Inflammatory macrophage treated with lipopolysaccharide for 1 hour (primary cell): ENCODE measurements around the gene SEMA4D.
A peak's percentile ranks its signal among the peaks of the same experiment; 100 is the strongest.
"Not testable (repeated sequence)": the region's sequence is repeated elsewhere in the genome, so short reads cannot be mapped to it uniquely, and the experiment has no call there.

Experiments
- DNase-seq, 2 donors: peaks; one replicate each; pipeline ENCODE4 v3.0.0-alpha.2; 2020 to 2022

SEMA4D gene

DNA sequence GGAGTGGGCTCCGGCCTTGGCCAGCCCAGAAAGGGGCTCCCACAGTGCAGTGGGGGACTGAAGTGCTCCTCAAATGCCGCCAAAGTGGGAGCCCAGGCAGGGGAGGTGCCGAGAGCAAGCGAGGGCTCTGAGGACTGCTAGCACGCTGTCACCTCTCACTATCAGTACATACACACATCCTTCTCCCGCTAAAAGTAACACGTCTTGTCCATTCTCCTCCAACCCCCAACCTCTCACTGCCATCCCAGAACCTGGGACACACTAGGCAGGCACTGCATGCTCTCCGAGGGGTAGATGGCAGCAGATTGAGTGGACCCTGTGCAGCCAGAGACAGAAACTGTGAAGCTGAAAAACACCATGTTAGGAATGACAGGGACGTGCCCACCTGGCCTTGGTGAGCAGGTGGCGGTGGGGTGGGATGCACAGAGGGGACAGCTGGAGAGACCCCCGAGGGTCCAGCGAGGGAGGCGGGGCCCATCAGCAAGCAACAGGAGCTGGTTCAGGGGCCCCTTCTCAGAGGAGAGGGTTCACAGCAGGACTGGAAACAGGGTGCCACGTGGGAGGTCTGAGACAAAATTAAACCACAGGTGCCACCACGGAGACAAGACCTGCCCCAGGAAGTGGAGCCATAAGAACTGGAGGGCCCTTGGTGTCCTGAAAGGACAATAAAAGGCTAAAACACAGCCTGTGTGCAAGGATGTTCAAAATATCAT lies 16.9 kb downstream of the SEMA4D start:
- no peak for DNase-seq

DNA sequence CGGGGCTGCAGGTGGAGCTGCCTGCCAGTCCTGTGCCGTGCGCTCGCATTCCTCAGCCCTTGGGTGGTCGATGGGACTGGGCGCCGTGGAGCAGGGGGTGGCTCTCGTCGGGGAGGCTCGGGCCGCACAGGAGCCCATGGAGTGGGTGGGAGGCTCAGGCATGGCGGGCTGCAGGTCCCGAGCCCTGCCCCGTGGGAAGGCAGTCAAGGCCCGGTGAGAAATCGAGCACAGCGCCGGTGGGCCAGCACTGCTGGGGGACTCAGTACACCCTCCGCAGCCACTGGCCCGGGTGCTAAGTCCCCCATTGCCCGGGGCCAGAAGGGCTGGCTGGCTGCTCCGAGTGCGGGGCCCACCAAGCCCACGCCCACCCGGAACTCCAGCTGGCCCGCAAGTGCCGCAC lies 17.5 kb downstream of the SEMA4D start:
- DNase-seq: not testable (repeated sequence)

DNA sequence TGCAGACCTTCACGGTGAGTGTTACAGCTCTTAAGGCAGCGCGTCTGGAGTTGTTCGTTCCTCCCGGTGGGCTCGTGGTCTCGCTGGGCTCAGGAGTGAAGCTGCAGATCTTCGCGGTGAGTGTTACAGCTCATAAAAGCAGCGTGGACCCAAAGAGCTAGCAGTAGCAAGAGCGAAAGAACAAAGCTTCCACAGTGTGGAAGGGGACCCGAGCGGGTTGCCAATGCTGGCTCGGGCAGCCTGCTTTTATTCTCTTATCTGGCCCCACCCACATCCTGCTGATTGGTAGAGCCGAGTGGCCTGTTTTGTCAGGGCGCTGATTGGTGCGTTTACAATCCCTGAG lies 18.3 kb downstream of the SEMA4D start:
- DNase-seq: not testable (repeated sequence)

DNA sequence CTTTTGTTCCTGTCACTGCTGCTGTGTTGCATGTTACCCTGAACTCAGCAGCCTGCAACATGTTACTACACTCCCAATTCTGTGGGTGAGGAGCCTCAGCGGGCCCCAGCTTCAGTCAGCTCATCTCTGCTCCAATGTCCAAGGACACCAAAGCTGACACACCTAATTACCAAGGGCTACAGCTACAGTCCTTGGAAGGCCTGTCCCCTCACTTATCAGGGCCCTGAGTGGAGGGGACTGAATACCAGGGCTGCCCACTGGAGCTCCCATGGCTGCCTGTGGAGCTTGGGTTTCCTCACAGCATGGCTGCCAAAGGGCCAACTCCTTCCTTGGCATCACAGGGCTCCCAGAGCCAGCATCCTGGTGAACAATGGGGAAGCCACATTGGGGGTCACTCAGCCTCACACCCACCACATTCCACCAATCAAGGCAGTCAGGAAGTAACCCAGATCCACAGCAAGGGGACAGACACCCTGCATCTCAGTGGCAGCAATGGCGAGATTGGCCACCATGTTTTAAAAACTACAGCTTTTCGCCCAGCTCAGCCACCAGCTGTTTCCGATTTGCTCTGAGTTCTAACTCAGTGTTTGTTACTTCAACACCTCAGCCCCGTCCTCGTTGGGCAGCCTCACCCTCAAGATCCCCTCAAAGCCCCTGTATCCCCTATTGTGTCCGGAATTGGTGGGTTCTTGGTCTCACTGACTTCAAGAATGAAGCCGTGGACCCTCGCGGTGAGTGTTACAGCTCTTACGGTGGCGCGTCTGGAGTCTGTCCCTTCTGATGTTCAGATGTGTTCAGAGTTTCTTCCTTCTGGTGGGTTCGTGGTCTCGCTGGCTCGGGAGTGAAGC lies 18.9 kb downstream of the SEMA4D start:
- DNase-seq: no peak

DNA sequence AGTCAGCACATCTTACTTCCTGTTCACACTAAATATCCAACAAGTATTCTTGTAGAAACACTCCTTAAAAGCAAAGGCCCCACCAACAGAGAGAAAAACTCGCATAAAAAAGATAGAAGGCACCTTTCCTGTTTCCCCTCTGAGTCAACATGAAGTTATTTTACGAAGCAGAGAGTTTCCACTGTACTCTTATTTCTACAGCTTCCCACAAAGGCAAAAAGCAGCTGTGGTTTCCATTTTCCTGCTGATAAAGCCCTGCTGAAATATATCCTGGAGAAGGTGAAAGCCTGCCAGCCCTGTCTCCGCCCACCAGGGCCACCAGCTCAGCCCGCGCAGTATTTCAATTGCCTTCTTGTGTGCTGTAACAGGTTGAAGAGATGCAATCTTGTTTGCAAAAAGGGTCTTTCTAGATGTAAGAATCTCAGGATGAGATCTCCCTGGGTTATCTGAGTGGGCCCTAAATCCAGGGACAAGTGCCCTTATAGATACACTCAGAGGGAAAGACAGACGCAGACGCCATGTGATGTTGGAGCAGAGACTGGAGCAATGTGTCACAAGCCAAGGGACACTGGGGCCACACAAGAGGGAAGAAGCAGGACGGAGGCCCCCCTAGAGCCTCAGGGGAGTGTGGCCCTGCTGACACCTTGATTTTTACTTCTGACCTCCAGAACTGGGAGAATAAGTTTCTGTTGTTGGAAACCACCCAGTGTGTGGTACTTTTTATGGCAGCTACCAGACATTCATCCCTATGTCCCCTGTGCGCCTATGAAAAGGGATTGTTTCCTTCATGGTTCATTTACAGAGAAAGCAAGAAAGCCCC lies 19.9 kb downstream of the SEMA4D start:
- no peak for DNase-seq

DNA sequence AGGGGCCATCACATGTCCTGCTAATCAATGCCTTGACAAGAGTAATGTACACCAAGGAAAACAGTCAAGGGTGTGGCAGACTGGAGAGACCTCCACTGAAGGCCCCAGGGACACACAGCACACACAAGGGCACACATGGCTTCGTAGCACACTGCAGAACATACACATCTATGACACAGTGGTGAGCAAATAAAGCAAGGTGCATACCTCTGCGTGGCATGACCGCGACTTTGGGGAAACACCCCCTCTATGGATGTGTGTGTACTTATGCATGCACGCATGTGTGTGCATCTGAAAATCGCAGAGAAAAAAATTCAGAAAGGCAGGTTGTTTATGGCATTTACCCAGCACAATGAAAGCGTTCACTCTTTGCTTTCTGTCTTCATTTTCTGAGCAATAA lies 20.5 kb downstream of the SEMA4D start:
- no peak for DNase-seq

DNA sequence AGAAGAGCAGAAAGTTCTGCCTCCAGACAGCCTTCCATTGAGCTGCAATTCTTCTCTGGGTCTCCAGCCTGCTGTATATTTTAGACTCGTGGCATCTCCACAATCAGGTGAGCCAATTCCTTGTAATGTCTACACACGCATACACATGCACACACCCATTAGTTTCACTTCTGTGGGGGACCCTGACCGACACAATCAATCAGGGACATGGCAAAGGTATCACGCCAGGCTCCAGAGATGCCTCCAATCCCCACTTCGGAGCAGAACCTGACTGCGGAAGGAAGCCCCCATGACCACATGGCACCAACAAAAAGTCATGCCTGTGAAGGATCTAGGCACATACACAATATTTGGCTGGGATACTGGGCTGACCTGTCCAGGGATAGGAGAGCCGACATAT lies 21.4 kb downstream of the SEMA4D start:
- DNase-seq: no peak

DNA sequence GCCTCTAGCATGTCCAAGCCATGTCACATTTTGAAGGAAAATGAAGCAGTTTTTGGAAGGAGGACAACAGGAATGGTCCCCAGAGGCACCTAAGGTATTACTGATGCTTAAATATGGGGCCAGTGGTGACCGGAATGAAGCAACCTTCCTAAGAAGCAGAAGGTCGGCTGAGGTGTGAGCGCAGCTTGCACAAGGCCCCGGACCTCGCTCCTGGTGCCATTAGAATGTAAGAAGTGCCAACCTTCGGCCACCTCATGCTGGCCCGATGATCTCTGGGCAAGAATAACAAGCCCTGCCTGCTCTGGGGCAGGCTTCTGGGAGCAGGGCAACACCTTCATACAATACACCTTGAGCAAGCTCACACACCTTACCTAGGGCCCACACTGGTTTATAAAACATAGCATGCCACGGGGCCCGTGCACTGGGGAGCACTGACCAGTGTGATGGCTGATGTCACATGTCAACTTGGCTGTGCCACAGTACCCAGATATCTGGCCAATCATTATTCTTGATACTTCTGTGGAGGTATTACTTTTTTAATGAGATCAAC lies 21.9 kb downstream of the SEMA4D start:
- no peak for DNase-seq

DNA sequence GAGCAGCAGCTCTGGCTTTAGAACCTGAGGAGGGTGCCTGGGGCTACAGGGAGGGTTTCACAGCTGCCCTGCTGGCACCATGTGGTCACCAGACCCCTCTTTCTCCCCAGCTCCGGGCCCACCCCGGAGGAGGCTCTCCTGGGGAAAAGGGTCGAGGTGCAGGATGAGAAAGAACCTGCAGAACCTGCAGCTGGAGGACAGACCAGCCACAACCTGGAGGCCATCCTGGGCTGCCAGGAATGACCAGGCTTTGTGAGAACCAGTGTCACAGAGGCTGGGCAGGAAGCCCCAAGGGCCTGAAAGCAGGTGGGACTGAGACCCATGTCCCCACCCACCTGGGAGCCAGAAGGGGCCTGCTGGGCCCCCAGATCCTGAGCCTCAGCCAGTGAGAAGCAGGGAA lies 23.0 kb downstream of the SEMA4D start:
- DNase-seq: no peak

DNA sequence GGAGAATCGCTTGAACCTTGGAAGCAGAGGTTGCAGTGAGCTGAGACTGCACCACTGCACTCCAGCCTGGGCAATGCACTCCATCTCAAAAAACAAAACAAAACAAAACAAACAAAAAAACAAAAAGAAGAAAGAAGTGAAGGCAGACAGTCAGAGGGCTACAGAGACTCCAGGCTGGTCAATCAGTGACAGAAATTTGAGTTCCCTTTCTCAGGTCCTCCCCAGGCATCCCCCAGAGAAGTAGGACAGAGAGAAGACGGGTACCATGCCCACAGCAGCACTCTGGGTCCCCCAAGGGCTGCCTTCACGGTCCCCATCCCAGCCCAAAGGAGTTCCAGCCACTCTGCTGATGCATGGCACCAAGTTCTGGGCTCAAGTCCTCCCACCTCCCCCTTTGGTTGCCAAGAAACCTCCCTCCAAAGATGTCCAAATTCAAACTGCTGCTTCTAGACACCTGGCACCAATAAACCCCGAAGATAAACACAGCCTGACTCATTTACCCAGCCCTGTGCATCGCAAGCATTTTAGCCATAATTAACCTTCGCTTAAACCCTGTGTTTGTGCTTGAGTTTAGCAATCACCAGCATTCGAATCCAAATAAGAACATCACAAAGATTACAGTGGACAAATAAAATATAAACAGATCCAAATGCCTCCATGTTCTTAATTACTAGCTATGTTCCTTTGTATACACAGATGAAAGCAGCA lies 24.0 kb downstream of the SEMA4D start:
- DNase-seq: no peak

DNA sequence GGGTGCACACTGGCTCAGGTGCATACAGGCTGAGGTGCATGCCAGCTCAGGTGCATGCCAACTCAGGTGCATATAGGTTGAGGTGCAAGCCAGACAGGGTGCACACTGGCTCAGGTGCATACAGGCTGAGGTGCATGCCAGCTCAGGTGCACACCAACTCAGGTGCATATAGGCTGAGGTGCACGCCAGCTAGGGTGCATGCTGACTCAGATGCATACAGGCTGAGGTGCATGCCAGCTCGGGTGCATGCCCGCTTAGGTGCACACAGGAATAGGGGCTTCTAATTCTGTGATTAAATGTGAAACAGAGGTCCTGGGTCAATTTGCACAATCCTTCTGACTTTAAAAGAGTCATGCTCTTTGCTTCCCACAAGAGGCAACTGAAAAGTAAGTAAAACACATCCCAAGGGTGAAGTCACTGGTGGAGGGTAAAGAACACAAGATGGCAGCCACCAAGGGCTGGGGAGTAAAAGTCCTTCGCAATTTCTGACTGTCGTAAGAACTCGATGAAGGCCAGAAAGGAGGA lies 26.1 kb downstream of the SEMA4D start:
- not testable (repeated sequence) for DNase-seq

DNA sequence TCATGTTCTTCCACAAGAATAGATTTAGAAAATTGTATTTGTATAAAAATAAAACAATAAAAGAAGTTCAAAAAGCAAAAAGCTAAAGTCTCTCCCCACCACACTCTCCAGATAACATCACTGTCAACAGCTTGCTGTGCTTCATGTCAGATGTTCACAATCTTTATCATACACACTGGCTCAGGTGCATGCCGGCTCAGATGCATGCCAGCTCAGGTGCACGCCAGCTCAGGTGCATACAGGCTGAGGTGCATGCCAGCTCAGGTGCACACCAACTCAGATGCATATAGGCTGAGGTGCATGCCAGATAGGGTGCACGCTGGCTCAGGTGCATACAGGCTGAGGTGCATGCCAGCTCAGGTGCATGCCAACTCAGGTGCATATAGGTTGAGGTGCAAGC lies 26.5 kb downstream of the SEMA4D start:
- DNase-seq: no peak

DNA sequence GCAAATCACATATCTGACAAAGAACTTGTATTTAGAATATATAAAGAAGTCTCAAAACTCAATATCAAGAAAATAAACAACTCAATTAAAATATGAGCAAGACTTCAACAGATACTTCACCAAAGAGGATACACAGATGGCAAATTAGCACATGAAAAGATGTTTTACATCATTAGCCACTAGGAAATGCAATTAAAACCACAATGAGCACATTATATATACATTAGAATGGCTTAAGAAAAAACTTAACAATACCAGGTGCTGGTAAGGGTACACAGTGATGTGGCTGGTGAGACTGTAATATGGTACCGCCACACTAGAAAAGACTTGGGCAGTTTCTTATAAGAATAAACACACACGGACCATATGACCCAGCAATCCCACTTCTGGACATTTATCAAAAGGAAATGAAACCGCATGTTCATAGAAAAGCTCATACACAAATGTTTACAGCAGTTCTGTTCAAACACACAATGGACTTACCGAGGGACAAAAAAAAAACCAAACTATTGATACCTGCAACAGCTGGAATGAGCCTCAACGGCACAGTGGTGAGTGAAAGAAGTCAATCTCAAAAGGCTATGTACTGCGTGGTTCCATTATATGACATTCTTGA lies 27.6 kb downstream of the SEMA4D start:
- DNase-seq: no peak

DNA sequence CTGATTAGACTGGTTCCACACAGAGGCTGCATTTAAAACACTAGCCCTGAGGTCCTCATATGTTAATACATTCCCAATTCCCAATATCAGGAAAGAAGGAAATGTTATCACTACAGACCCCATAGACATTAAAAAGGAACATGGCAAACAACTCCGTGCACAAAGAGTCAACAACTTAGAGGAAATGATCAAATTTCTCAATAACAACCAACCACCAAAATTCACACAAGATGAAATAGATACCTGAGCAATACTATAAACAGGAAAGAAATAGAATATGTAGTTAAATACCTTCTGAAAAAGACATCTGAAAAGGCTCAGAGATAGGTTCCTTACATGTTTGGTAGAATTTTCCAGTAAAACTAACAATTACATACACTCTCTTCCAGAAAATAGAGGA lies 28.9 kb downstream of the SEMA4D start:
- no peak for DNase-seq

DNA sequence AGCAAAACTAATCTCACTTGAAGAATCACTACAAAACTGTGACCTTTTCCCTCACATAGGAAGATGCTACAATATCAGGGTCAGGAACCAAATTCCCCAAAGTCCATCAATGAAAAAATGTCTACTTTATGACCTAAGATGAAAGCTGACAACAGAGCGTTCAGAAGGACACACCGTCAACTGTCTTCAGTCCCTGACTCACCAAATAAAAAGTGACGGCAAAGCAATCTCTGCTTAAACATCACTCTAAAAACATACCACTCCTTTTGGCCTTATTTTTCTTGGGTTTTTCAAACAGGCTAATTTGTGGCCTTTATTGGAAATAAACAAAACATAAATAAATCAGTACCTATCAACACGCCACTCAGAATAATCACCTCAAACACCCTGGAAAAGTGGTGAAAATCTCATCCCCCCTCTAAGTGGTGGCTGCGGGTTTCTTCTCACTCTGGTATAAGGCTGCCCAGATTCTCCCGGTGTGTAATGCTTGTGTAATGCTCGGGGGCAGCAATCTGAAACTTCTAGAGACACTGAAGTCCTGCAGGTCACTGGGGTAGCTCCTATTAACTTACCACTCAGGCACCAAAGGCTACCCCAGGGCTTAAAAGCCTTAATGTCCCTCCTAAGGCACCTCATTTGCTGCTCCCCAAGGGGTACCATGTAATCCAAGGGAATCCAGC lies 29.5 kb downstream of the SEMA4D start:
- no peak for DNase-seq

DNA sequence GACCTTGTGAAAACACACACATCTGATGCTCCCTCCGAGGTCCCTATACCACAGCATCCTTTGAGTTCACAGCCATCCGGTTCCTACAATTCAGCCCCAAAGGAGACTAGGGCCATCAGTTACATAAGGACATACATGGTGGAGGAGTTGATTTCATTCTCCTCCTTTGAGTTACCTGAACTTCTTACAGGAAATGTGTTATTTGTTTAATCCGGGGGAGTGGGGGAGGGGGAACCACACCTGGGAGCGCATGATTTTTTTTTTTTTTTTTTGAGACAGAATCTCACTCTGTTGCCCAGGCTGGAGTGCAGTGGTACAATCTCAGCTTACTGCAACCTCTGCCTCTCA lies 30.7 kb downstream of the SEMA4D start:
- no peak for DNase-seq

DNA sequence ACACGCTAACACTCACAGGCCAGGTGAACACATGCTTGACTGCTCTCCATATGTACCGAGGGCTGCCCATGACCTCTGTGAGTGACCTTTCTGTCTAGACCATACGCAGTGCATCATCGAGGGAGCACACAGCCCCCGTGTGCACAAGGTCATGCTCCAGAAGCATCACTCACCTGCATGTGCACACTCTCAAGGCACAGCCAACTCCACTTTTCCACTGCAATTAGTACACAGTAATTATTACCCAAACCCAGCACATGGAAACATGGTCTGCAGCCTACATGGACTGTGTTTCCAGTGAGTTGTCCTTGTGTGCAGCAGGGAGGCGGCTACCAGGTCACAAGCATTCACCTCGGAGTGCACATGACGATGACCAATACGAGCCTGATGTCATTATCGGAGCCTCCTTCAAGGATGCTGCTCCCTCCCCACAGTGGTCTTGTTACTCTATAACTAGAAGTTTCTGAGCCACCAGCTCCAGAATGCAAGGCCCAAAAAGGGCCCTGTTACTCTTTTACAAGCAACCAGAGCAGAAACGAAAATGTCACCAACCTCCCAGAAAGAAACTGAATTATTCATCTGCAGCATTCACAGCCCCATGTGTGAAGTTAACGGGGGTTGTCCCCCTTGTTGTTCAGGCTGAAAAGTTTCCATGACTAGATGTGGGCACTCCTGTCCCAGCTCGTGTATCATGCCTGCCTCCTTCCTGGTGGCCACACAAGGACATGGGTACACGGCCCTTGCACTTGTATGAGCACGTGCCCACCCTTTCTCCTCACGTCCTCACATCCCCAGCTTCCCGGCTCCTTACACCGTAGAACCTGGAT lies 31.2 kb downstream of the SEMA4D start:
- no peak for DNase-seq

DNA sequence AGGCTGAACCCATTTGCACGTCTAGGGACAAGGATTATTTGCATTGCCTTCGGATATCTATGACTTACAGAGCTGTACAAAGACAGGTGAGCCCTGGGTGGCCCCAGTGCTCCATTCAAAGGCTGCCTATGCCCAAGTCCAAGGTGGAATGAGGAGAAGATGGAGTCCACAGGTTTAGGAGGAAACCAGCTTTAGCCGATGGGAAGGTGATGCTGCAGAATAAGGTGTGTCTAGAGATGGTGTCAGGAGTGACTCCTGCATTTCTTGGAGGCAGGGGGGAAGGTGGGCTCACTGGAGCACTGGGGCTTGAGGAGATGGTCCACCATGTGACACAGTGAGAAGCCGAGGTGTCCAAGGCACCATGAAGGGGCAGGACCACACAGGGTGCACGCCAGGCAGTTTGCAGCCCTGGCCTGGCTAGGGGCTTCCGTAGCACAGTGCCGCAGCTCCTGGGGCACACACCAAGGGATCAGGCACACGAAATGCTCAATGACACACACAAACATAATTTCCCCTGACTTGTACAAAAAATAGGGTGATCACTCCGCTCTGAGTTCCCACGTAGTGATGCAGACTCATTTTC lies 32.1 kb downstream of the SEMA4D start:
- DNase-seq: no peak

DNA sequence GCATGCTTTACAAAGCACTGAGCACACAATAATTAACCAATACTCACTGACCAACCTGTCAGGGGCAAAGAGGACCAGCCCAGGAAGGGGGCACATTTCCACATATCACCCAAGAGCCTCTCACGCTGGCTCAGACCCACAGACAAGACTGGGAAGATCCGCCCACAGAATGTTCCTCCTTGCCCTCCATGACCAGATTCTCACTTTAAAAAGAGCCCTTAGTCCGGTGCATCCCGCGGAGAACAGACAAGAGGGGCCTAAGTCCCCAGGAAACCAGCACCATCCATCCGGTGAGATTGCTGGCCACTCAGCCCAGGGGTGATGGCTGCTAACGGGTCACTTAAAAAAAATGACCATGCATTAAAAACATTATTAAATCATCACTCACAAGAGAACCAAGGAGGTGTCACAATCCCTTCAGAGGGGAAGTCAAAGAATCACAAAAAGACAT lies 32.9 kb downstream of the SEMA4D start:
- peak in 1 of 2 donors; percentile 30 for DNase-seq

DNA sequence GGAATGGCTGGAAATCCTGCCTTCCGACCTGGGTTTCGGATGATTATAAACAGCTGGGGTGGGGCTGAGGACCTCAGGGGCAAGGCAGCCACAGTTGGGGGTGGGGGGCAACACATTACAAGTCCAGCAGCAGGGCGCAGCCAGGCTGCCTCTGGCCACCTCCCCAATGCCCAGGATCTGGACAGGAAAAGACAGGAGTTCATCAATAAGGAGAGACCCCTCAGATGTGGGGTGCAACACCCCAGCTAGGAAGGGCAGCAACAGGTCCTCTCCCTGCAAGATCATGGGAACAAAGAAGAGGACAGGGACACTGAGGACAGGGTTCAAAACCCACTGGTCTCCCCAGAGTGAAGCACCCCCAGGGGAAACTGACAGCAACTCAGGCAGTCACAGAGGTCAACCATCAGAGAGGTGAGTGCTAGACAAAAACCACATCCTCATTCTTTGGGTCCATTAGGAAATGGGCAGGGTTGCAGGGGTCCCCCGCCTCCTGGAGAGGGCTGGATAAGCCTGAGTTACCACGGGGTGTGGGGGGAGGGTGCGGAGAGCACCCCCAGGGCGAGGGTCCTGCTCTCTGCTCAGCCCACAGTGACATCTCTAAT lies 33.5 kb downstream of the SEMA4D start:
- no peak for DNase-seq
